ENCODE measurements around the gene CERS2.

CERS2 gene

GRCh38 chr1:151008244-151009205 lies 33.9 kb upstream of the CERS2 start, which contains the start of gene PRUNE1:
Gene PRUNE1 (plus strand): TSS chr1:151008449. CDS start chr1:151008633, 184 bp downstream.
- peaks cover 0 to 8% (median 0%) of the 10 kb centered on the region in 11 experiments; a peak in 2 of 22 replicates for H3K36me3 ChIP-seq
- H3K4me2 ChIP-seq: peak within 1 kb of the TSS; percentile 83 to 97 (median 94)
- peak within 1 kb of the TSS; percentile 68 to 83 (median 77) for H3K4me3 ChIP-seq
- H3K27me3 ChIP-seq: no peaks in the 10 kb centered on the region
- no peak for TF ChIP-seq Cebpa-rat (IDR thresholded peaks at IDR 0.05)
- peaks cover 0 to 7% (median 0%) of the 10 kb centered on the region in 11 experiments; a peak in 1 of 22 replicates for H4K20me1 ChIP-seq
- H3K27ac ChIP-seq: peak within 1 kb of the TSS; percentile 68 to 90 (median 80)
- peaks cover 83 to 93% (median 90%) of the 10 kb centered on the region in 10 experiments for H3K4me1 ChIP-seq
- H3K9ac ChIP-seq: peak within 1 kb of the TSS; percentile 73 to 87 (median 83)
- H3K9me3 ChIP-seq (replicated peaks in 1 of 11): no peaks in the 10 kb centered on the region

- Histone ChIP-seq H3K27me3 (no peaks in the 10 kb centered on the region), H3K4me1 (peaks cover 83 to 93% (median 90%) of the 10 kb centered on the region in 10 experiments), H3K9ac (peak overlapping the region; percentile 7 to 87 (median 82); a peak in 16 of 22 replicates), H3K4me2 (peak overlapping the region; percentile 83 to 97 (median 93)), H3K27ac (peak overlapping the region in 10 of 11 experiments; percentile 68 to 90 (median 81); a peak in 19 of 22 replicates), H3K36me3 (peaks cover 0 to 8% (median 0%) of the 10 kb centered on the region in 11 experiments; a peak in 2 of 22 replicates), H3K9me3 (replicated peaks in 1 of 11) (no peaks in the 10 kb centered on the region), H4K20me1 (peaks cover 0 to 2% (median 0%) of the 10 kb centered on the region in 11 experiments; a peak in 1 of 22 replicates), H3K4me3 (peak overlapping the region; percentile 68 to 83 (median 77); a peak in 18 of 20 replicates)
- no peak for TF ChIP-seq Cebpa-rat (IDR thresholded peaks at IDR 0.05)
Observed at GRCh38 chr1:151007853-151008243, 33.2 kb upstream of the CERS2 start.

- Histone ChIP-seq H3K4me3 (peak within 1 kb of the TSS; percentile 64 to 83 (median 72)), H3K36me3 (peaks cover 0 to 20% (median 6%) of the 10 kb centered on the region in 11 experiments; a peak in 10 of 22 replicates), H3K4me1 (peaks cover 83 to 93% (median 89%) of the 10 kb centered on the region in 10 experiments), H4K20me1 (peaks cover 0 to 9% (median 0%) of the 10 kb centered on the region in 11 experiments; a peak in 2 of 22 replicates), H3K9me3 (replicated peaks in 1 of 11) (no peaks in the 10 kb centered on the region), H3K27me3 (no peaks in the 10 kb centered on the region), H3K9ac (peak within 1 kb of the TSS; percentile 75 to 87 (median 82)), H3K4me2 (peak within 1 kb of the TSS; percentile 83 to 97 (median 93)), H3K27ac (peak within 1 kb of the TSS; percentile 68 to 90 (median 83))
- no peak for TF ChIP-seq Cebpa-rat (IDR thresholded peaks at IDR 0.05)
Observed at GRCh38 chr1:151006327-151007052, 31.9 kb upstream of the CERS2 start, which contains the start of gene MINDY1. Gene MINDY1 (minus strand): TSS chr1:151006902. CDS start chr1:151002617, 4,285 bp downstream.

GRCh38 chr1:151005729-151006319 lies 31.2 kb upstream of the CERS2 start:
- Histone ChIP-seq H4K20me1 (peaks cover 0 to 10% (median 0%) of the 10 kb centered on the region in 11 experiments; a peak in 2 of 22 replicates), H3K9ac (peak overlapping the region; percentile 75 to 87 (median 82)), H3K4me1 (peaks cover 78 to 93% (median 87%) of the 10 kb centered on the region in 10 experiments), H3K27ac (peak overlapping the region; percentile 63 to 90 (median 82); a peak in 21 of 22 replicates), H3K36me3 (peaks cover 0 to 27% (median 12%) of the 10 kb centered on the region in 11 experiments; a peak in 12 of 22 replicates), H3K27me3 (no peaks in the 10 kb centered on the region), H3K4me3 (peak overlapping the region; percentile 63 to 76 (median 68)), H3K4me2 (peak overlapping the region; percentile 83 to 97 (median 93)), H3K9me3 (replicated peaks in 1 of 11) (no peaks in the 10 kb centered on the region)
- TF ChIP-seq Cebpa-rat (IDR thresholded peaks at IDR 0.05): no peak

- Histone ChIP-seq H3K9ac (peak overlapping the region; percentile 25 to 84 (median 63); a peak in 19 of 22 replicates), H3K9me3 (replicated peaks in 1 of 11) (no peaks in the 10 kb centered on the region), H3K27ac (peak overlapping the region in 10 of 11 experiments; percentile 33 to 85 (median 70); a peak in 19 of 22 replicates), H3K4me2 (peak overlapping the region; percentile 83 to 97 (median 93)), H3K36me3 (peaks cover 9 to 45% (median 25%) of the 10 kb centered on the region in 11 experiments), H4K20me1 (peaks cover 0 to 10% (median 0%) of the 10 kb centered on the region in 11 experiments; a peak in 2 of 22 replicates), H3K4me3 (peak overlapping the region in 9 of 10 experiments; percentile 5 to 76 (median 50); a peak in 15 of 20 replicates), H3K4me1 (peaks cover 70 to 92% (median 87%) of the 10 kb centered on the region in 10 experiments), H3K27me3 (no peaks in the 10 kb centered on the region)
- TF ChIP-seq Cebpa-rat (IDR thresholded peaks at IDR 0.05): peak in 1 of 11 experiments; percentile 29; a peak in 1 of 22 replicates
Observed at GRCh38 chr1:151003180-151003579, 28.5 kb upstream of the CERS2 start.

GRCh38 chr1:151002611-151003010 lies 28.0 kb upstream of the CERS2 start:
- peak overlapping the region; percentile 83 to 97 (median 93) for H3K4me2 ChIP-seq
- no peaks in the 10 kb centered on the region for H3K9me3 ChIP-seq (replicated peaks in 1 of 11)
- H3K36me3 ChIP-seq: peaks cover 15 to 51% (median 29%) of the 10 kb centered on the region in 11 experiments
- H4K20me1 ChIP-seq: peaks cover 0 to 10% (median 0%) of the 10 kb centered on the region in 11 experiments; a peak in 2 of 22 replicates
- TF ChIP-seq Cebpa-rat (IDR thresholded peaks at IDR 0.05): no peak
- H3K9ac ChIP-seq: peak overlapping the region in 9 of 11 experiments; percentile 24 to 82 (median 63); a peak in 15 of 22 replicates
- H3K4me1 ChIP-seq: peaks cover 66 to 87% (median 83%) of the 10 kb centered on the region in 10 experiments
- peak overlapping the region in 6 of 10 experiments; percentile 49 to 76 (median 70); a peak in 10 of 20 replicates for H3K4me3 ChIP-seq
- peak overlapping the region in 10 of 11 experiments; percentile 33 to 85 (median 70); a peak in 19 of 22 replicates for H3K27ac ChIP-seq
- no peaks in the 10 kb centered on the region for H3K27me3 ChIP-seq

GRCh38 chr1:151002051-151002450 lies 27.4 kb upstream of the CERS2 start:
- Histone ChIP-seq H3K4me3 (peak overlapping the region in 4 of 10 experiments; percentile 67 to 76 (median 73); a peak in 3 of 20 replicates), H3K4me2 (peak overlapping the region; percentile 83 to 97 (median 93); a peak in 21 of 22 replicates), H4K20me1 (peaks cover 0 to 10% (median 0%) of the 10 kb centered on the region in 11 experiments; a peak in 2 of 22 replicates), H3K27me3 (no peaks in the 10 kb centered on the region), H3K9me3 (replicated peaks in 1 of 11) (no peaks in the 10 kb centered on the region), H3K27ac (peak overlapping the region in 9 of 11 experiments; percentile 33 to 85 (median 71); a peak in 18 of 22 replicates), H3K4me1 (peaks cover 60 to 81% (median 77%) of the 10 kb centered on the region in 10 experiments), H3K36me3 (peaks cover 21 to 57% (median 35%) of the 10 kb centered on the region in 11 experiments), H3K9ac (peak overlapping the region in 4 of 11 experiments; percentile 24 to 82 (median 67); a peak in 3 of 22 replicates)
- TF ChIP-seq Cebpa-rat (IDR thresholded peaks at IDR 0.05): no peak

Data from BLaER1 treated with 17β-estradiol and CSF1 and Interleukin-3, amounts not matched to agents 10 nM and 100 nM (cell line).